ENCODE results near the gene XRCC3. TPM values are rescaled to one million over a fixed set of nuclear protein-coding genes. Genes with fewer than 3 reads are reported as not detected.

XRCC3 gene
- total and polyA plus RNA-seq, 10 of the 15 experiments (the other 5 are each of a cell fraction or from before 2014, with no cell fraction given), result 0.37 to 52.0 (median 26.8) TPM

DNA sequence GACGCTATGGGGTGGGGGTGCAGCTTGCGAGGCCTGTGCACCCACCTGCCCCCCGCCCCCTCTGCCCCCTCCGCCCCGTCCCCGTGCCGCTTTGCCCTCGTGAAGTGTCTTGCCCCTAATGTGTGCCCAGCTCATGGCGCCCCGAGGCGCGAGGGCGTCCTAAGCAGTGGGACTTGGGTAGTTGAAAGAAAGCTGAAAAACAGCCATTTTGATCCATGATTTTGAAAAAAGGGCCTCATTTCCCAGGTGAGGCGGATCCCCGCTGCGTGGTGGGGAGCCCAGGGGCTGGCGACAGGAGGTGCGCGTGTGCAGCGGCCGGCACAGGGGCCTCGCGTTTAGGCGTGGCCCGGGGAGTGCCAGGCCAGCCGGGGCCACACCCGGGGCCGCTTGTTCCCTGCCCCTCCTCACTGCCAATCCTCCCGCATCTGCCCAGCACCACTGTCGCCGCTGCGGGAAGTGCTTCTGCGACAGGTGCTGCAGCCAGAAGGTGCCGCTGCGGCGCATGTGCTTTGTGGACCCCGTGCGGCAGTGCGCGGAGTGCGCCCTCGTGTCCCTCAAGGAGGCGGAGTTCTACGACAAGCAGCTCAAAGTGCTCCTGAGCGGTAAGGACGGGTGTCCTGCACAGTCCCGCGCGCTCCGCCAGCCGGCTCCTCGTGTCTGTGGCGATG, 12.2 kb upstream of the XRCC3 start:
- no peak overlapping the region for H2AFZ ChIP-seq (ENCODE audit: control insufficient read depth, low read depth, low read length)
- H3K4me3 ChIP-seq, result no peak overlapping the region
- no TSS peak for BruUV-seq (replicated peaks)
- H3K9me3 ChIP-seq (replicated peaks; ENCODE audit: control insufficient read depth, insufficient read depth, low read length), result no peaks in the 10 kb centered on the region
- no peak overlapping the region for H3K27ac ChIP-seq (ENCODE audit: control insufficient read depth, insufficient read depth)
- H3K79me2 ChIP-seq (ENCODE audit: control insufficient read depth, insufficient read depth, low read length), result no peaks in the 10 kb centered on the region
- H3K36me3 ChIP-seq (ENCODE audit: control insufficient read depth in 2 of 2, insufficient read depth in 2 of 2, low read length in 1 of 2), result peaks cover 0 to 10% of the 10 kb centered on the region in 2 experiments; a peak in 3 of 4 replicates
- no peaks in the 10 kb centered on the region for H3K4me1 ChIP-seq (ENCODE audit: control insufficient read depth, insufficient read depth, low read length)
- intact Hi-C loops (cut with micrococcal nuclease; ENCODE audit: unreplicated experiment), result no loop called here
- H3K9ac ChIP-seq (ENCODE audit: control insufficient read depth, insufficient read depth, low read length), result no peak overlapping the region
- ChIA-PET POLR2A (interaction anchor here (1.6 kb wide), 1 partner anchor 8 kb away, joined by 4 read pairs; no protein-coding TSS in a partner anchor), CTCF (no interaction called here), RAD21 (ENCODE audit: unreplicated experiment) (no interaction called here), SMC1A (ENCODE audit: uncharacterized antibody, unreplicated experiment) (no interaction called here)
- in situ Hi-C loops (cut with MboI), result no loop called here
- DNase-seq (ENCODE audit: low read depth, low spot score) (no peak), FAIRE-seq (no peak), ATAC-seq (no peak)
- no peaks in the 10 kb centered on the region for H4K20me1 ChIP-seq (ENCODE audit: control insufficient read depth, insufficient read depth)
- H3K27me3 ChIP-seq (replicated peaks in 1 of 2; ENCODE audit: control insufficient read depth in 2 of 2, insufficient read depth in 2 of 2, low read length in 1 of 2), result no peaks in the 10 kb centered on the region
- 95% methylated on average over 43 of the region's 53 CpGs for WGBS (ENCODE audit: insufficient coverage, insufficient replicate concordance, low lambda C conversion rate, missing lambda C conversion rate)
- no peak overlapping the region for H3K4me2 ChIP-seq (ENCODE audit: control insufficient read depth, insufficient read depth)
- TF ChIP-seq SP1 (IDR thresholded peaks at IDR 0.05; ENCODE audit: low read depth, low read length), result no peak
- no peak for TF ChIP-seq ZNF687 (IDR thresholded peaks at IDR 0.05)
- TF ChIP-seq, protein P1, sequence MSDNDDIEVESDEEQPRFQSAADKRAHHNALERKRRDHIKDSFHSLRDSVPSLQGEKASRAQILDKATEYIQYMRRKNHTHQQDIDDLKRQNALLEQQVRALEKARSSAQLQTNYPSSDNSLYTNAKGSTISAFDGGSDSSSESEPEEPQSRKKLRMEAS (IDR thresholded peaks at IDR 0.05; ENCODE audit: low read depth, low read length), result no peak
- no peak for TF ChIP-seq LARP7 (IDR thresholded peaks at IDR 0.05)
- TF ChIP-seq RFX5 (IDR thresholded peaks at IDR 0.05; ENCODE audit: low read depth, low read length), result no peak
- no peak for TF ChIP-seq SMARCA5 (IDR thresholded peaks at IDR 0.05)
- TF ChIP-seq CBFB (IDR thresholded peaks at IDR 0.05; ENCODE audit: low read depth), result no peak
- TF ChIP-seq RUNX3 (IDR thresholded peaks at IDR 0.05; ENCODE audit: low read length), result no peak
- no peak for TF ChIP-seq STAT1 (conservative IDR thresholded peaks at IDR 0.05)
- no peak for TF ChIP-seq ETV6 (conservative IDR thresholded peaks at IDR 0.05 in 1 of 2, IDR thresholded peaks at IDR 0.05 in 1 of 2; ENCODE audit: borderline replicate concordance in 1 of 2, low read depth in 1 of 2)
- no peak for TF ChIP-seq CEBPZ (IDR thresholded peaks at IDR 0.05; ENCODE audit: low read depth, low read length)
- TF ChIP-seq PML (IDR thresholded peaks at IDR 0.05; ENCODE audit: low read length), result no peak
- TF ChIP-seq REST (IDR thresholded peaks at IDR 0.05; ENCODE audit: low read depth, low read length), result no peak
